ENCODE data around the gene NQO2. TPM values are rescaled to one million over a fixed set of nuclear protein-coding genes. Genes with fewer than 3 reads are reported as not detected.
A peak's percentile ranks its signal among the peaks of the same experiment; 100 is the strongest.
"Not testable (repeated sequence)": the region's sequence is repeated elsewhere in the genome, so short reads cannot be mapped to it uniquely, and the experiment has no call there.

NQO2 gene
- total RNA-seq, 1 donor from 2014 or later: 11.8 TPM

GRCh38 chr6:2971420-2972218, 28.1 kb upstream of the NQO2 start, which contains the start of gene SERPINB6:
Gene SERPINB6 (minus strand): TSS chr6:2971567. CDS start chr6:2959332, 12,235 bp downstream.
- peaks cover 27% of the 10 kb centered on the region for H3K4me1 ChIP-seq
- peak; percentile 16 to 87 for TF ChIP-seq POLR2AphosphoS5 (IDR thresholded peaks at IDR 0.05; ENCODE audit: insufficient read depth in 1 of 2, low read depth in 1 of 2)
- TF ChIP-seq POLR2A (IDR thresholded peaks at IDR 0.05): peak in 1 of 2 donors; percentile 24
- no peak for TF ChIP-seq CTCF (IDR thresholded peaks at IDR 0.05)
- H3K4me3 ChIP-seq: peak within 1 kb of the TSS; percentile 69 to 88
- H3K36me3 ChIP-seq: no peaks in the 10 kb centered on the region
- intact Hi-C loops (cut with DNase I): no loop called here
- H3K27ac ChIP-seq: peak within 1 kb of the TSS; percentile 98
- no peak for DNase-seq (ENCODE audit: extremely low spot score in 2 of 2)
- no peaks in the 10 kb centered on the region for H3K27me3 ChIP-seq
- no peaks in the 10 kb centered on the region for H3K9me3 ChIP-seq

- intact Hi-C loops (cut with DNase I); H3K36me3 ChIP-seq; H3K27me3 ChIP-seq; H3K9me3 ChIP-seq; DNase-seq (ENCODE audit: extremely low spot score in 2 of 2): not testable (repeated sequence)
- Histone ChIP-seq H3K27ac (peak overlapping the region; percentile 98), H3K4me1 (peaks cover 32% of the 10 kb centered on the region), H3K4me3 (peak overlapping the region; percentile 69 to 88)
Observed at GRCh38 chr6:2972219-2972487, 27.5 kb upstream of the NQO2 start.

- H3K27ac ChIP-seq: peak overlapping the region; percentile 98
- H3K36me3 ChIP-seq; DNase-seq (ENCODE audit: extremely low spot score in 2 of 2); H3K4me3 ChIP-seq; H3K27me3 ChIP-seq; H3K9me3 ChIP-seq; intact Hi-C loops (cut with DNase I): not testable (repeated sequence)
- peaks cover 30% of the 10 kb centered on the region for H3K4me1 ChIP-seq
Observed at GRCh38 chr6:2972685-2973084, 27.0 kb upstream of the NQO2 start.

GRCh38 chr6:2973180-2973579, 26.5 kb upstream of the NQO2 start:
- H3K36me3 ChIP-seq; H3K9me3 ChIP-seq; DNase-seq (ENCODE audit: extremely low spot score in 2 of 2); H3K4me3 ChIP-seq; H3K27ac ChIP-seq; intact Hi-C loops (cut with DNase I); H3K27me3 ChIP-seq: not testable (repeated sequence)
- H3K4me1 ChIP-seq: peaks cover 30% of the 10 kb centered on the region

GRCh38 chr6:2973676-2974075, 26.0 kb upstream of the NQO2 start:
- Histone ChIP-seq H3K27ac (no peak overlapping the region), H3K4me3 (no peak overlapping the region), H3K27me3 (no peaks in the 10 kb centered on the region), H3K36me3 (no peaks in the 10 kb centered on the region), H3K4me1 (peaks cover 33% of the 10 kb centered on the region), H3K9me3 (no peaks in the 10 kb centered on the region)
- TF ChIP-seq CTCF (IDR thresholded peaks at IDR 0.05) (no peak), POLR2A (IDR thresholded peaks at IDR 0.05) (no peak)
- no peak for DNase-seq (ENCODE audit: extremely low spot score in 2 of 2)
- intact Hi-C loops (cut with DNase I): no loop called here

- Histone ChIP-seq H3K4me3 (no peak overlapping the region), H3K4me1 (peaks cover 19% of the 10 kb centered on the region), H3K27ac (peak overlapping the region; percentile 53), H3K36me3 (no peaks in the 10 kb centered on the region), H3K9me3 (no peaks in the 10 kb centered on the region), H3K27me3 (no peaks in the 10 kb centered on the region)
- no peak for TF ChIP-seq POLR2A (IDR thresholded peaks at IDR 0.05)
- no peak for TF ChIP-seq POLR2AphosphoS5 (IDR thresholded peaks at IDR 0.05; ENCODE audit: insufficient read depth in 1 of 2, low read depth in 1 of 2)
- no peak for TF ChIP-seq CTCF (IDR thresholded peaks at IDR 0.05)
- intact Hi-C loops (cut with DNase I): no loop called here
- no peak for DNase-seq (ENCODE audit: extremely low spot score in 2 of 2)
Observed at GRCh38 chr6:2976060-2976459, 23.6 kb upstream of the NQO2 start.
